CD4-positive, CD25-positive, alpha-beta regulatory T cell (primary cell): ENCODE data around the gene PLXDC2. TPM values are rescaled to one million over a fixed set of nuclear protein-coding genes. Genes with fewer than 3 reads are reported as not detected.
"Not testable (repeated sequence)": the region's sequence is repeated elsewhere in the genome, so short reads cannot be mapped to it uniquely, and the experiment has no call there.

ENCODE experiments used
- ATAC-seq, 2 donors: fragments of 150-1000 bp; cut with Tn5 transposase; one replicate each; pipeline ENCODE4 v1.10.0; 2021; ENCODE audit warnings: low read depth in 2 of 2, moderate number of reproducible peaks in 2 of 2, moderate library complexity in 1 of 2
- DNase-seq, 3 donors: peaks; one replicate each; pipeline versions ENCODE4 v3.0.0 to v3.0.0-alpha.2; 2012 to 2022; ENCODE audit warnings: mixed read lengths in 1 of 3
- H3K27ac ChIP-seq: one replicate; pipeline ENCODE4 v1.7.0; 2013; ENCODE audit warnings: mild to moderate bottlenecking, low read length; ENCODE audit not compliant: insufficient read depth, poor library complexity, severe bottlenecking
- H3K27me3 ChIP-seq: one replicate; pipeline ENCODE4 v1.7.0; 2013; ENCODE audit warnings: low read length; ENCODE audit not compliant: control insufficient read depth, insufficient read depth
- H3K36me3 ChIP-seq: one replicate; pipeline ENCODE4 v1.7.0; 2013; ENCODE audit warnings: mild to moderate bottlenecking, low read length, moderate library complexity; ENCODE audit not compliant: control insufficient read depth, insufficient read depth
- H3K4me1 ChIP-seq: 2 replicates; pipeline ENCODE4 v1.7.0; 2013; ENCODE audit warnings: mild to moderate bottlenecking, low read length; ENCODE audit not compliant: insufficient read depth, control insufficient read depth, poor library complexity, severe bottlenecking
- H3K4me3 ChIP-seq: one replicate; pipeline ENCODE4 v1.7.0; 2013; ENCODE audit warnings: low read depth, mild to moderate bottlenecking, low read length, moderate library complexity
- H3K9me3 ChIP-seq, 2 experiments: 1 replicate in 1 of 2; 2 replicates in 1 of 2; pipeline ENCODE4 v1.7.0; 2013; ENCODE audit warnings: low read length in 2 of 2, mild to moderate bottlenecking in 1 of 2, moderate library complexity in 1 of 2; ENCODE audit not compliant: control insufficient read depth in 2 of 2
- H3K27ac Mint-ChIP-seq, 3 donors: one replicate each; pipeline ENCODE4 v1.8.0; 2020 to 2022; ENCODE audit warnings: mild to moderate bottlenecking in 3 of 3, mixed read lengths in 3 of 3, moderate library complexity in 2 of 3
- H3K27me3 Mint-ChIP-seq: one replicate; pipeline ENCODE4 v1.8.0; 2022; ENCODE audit warnings: mild to moderate bottlenecking, mixed read lengths
- H3K36me3 Mint-ChIP-seq: one replicate; pipeline ENCODE4 v1.8.0; 2020; ENCODE audit warnings: mixed read lengths
- H3K4me1 Mint-ChIP-seq, 4 donors: one replicate each; pipeline ENCODE4 v1.8.0; 2020 to 2022; ENCODE audit warnings: mixed read lengths in 4 of 4, mild to moderate bottlenecking in 1 of 4
- H3K4me3 Mint-ChIP-seq, 4 donors: one replicate each; pipeline ENCODE4 v1.8.0; 2020 to 2022; ENCODE audit warnings: mild to moderate bottlenecking in 4 of 4, mixed read lengths in 4 of 4, moderate library complexity in 3 of 4
- H3K9me3 Mint-ChIP-seq, 7 donors: one replicate each; pipeline ENCODE4 v1.8.0; 2020 to 2022; ENCODE audit warnings: mixed read lengths in 7 of 7, mild to moderate bottlenecking in 3 of 7, moderate library complexity in 2 of 7
- polyA plus RNA-seq, 4 donors: library from polyadenylated mRNA; unstranded; fragments of 300-500 nt; fragmentation: Illumina TruSeq; gene quantifications; one replicate each; pipeline ENCODE4 v1.2.3, GENCODE V29; 2021
- total RNA-seq: library from RNA; stranded (reverse); gene quantifications from one replicate; pipeline ENCODE4 v1.2.3, GENCODE V29; 2022

The PLXDC2 gene
- total and polyA plus RNA-seq, 5 donors from 2014 or later: 0.03 to 1.8 (median 0.10) TPM; not detected in 2

DNA sequence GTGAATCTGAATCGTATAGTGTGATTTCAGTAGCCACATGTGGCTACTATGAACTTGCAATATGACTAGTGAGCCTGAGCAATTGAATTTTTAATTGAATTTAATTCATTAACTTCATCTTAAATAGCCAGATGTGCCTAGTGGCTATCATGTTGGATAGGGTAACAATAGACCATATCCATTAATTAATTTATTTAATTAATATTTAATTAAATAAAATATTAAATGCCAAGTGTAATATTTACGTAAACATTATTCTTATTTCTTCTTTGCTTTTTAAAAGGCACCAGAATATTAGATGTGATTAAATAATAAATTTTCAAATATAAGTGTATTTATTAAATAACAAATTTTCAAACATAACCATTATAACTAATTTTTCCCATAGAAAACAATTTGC is 354.4 kb downstream of the PLXDC2 start:
- Mint-ChIP-seq H3K36me3 (no peaks in the 10 kb centered on the region), H3K27ac (no peak overlapping the region), H3K4me1 (no peaks in the 10 kb centered on the region), H3K27me3 (no peaks in the 10 kb centered on the region), H3K9me3 (peaks cover 0 to 7% (median 0%) of the 10 kb centered on the region in 7 donors), H3K4me3 (no peak overlapping the region)
- H3K4me3 ChIP-seq: no peak overlapping the region
- no peaks in the 10 kb centered on the region for H3K36me3 ChIP-seq
- DNase-seq (no peak), ATAC-seq (no peak)
- no peak overlapping the region for H3K27ac ChIP-seq
- H3K4me1 ChIP-seq: no peaks in the 10 kb centered on the region
- H3K9me3 ChIP-seq: peaks cover 0 to 2% of the 10 kb centered on the region in 2 experiments
- no peaks in the 10 kb centered on the region for H3K27me3 ChIP-seq

DNA sequence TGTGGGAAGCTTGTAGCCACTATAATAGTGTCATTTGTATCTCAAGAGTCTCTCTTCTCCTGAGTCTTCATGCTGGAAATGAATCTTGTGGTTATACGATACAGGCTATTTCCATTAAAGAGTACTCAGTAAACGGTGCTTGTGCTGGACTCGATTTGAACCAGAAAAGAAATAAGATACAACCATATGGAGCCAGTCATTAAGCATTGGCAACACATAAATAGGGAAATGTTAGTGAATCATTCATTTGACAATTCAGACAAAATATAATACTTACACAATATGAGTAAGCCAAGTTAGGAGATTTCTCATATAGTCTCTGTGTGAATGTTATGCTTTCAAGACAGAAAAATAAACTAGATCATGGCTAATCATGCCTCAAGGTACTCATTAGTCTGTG is 356.8 kb downstream of the PLXDC2 start:
- Mint-ChIP-seq H3K27ac (no peak overlapping the region), H3K4me3 (no peak overlapping the region), H3K27me3 (no peaks in the 10 kb centered on the region), H3K9me3 (peaks cover 0 to 7% (median 0%) of the 10 kb centered on the region in 7 donors), H3K36me3 (no peaks in the 10 kb centered on the region), H3K4me1 (no peaks in the 10 kb centered on the region)
- H3K9me3 ChIP-seq: peaks cover 0 to 2% of the 10 kb centered on the region in 2 experiments
- no peak overlapping the region for H3K4me3 ChIP-seq
- no peaks in the 10 kb centered on the region for H3K36me3 ChIP-seq
- no peaks in the 10 kb centered on the region for H3K4me1 ChIP-seq
- ATAC-seq: no peak
- no peak for DNase-seq
- H3K27me3 ChIP-seq: no peaks in the 10 kb centered on the region
- H3K27ac ChIP-seq: no peak overlapping the region

GRCh38 chr10:20175719-20176118 is 359.5 kb downstream of the PLXDC2 start:
- Mint-ChIP-seq H3K27ac (no peak overlapping the region), H3K27me3 (no peaks in the 10 kb centered on the region), H3K4me3 (no peak overlapping the region), H3K9me3 (peaks cover 0 to 2% (median under 1%) of the 10 kb centered on the region in 7 donors), H3K4me1 (no peaks in the 10 kb centered on the region), H3K36me3 (no peaks in the 10 kb centered on the region)
- Histone ChIP-seq H3K4me3 (no peak overlapping the region), H3K36me3 (no peaks in the 10 kb centered on the region), H3K27me3 (no peaks in the 10 kb centered on the region), H3K27ac (no peak overlapping the region), H3K9me3 (no peaks in the 10 kb centered on the region), H3K4me1 (no peaks in the 10 kb centered on the region)
- ATAC-seq: no peak
- no peak for DNase-seq

DNA sequence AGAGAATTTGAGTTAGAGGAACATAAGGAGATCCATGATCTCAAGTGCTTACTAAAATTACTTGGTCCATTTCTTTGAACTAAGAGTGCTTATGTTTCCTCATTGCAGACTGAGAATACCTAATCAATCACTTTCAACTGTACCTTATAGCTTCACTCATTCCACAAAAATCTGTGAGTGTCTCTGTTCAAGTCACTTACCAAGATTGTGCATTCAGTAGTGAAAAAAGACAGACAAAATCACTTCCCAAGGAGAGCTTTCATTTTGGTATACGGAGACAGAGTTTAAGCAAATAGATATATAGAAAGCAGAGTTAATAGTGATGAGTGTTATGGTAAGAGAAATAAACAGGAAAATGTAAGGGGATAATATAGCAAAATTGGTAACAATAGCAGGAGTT is 364.5 kb downstream of the PLXDC2 start:
- Mint-ChIP-seq H3K4me3 (no peak overlapping the region), H3K36me3 (no peaks in the 10 kb centered on the region), H3K27ac (no peak overlapping the region), H3K9me3 (peaks cover 0 to 26% (median 2%) of the 10 kb centered on the region in 7 donors), H3K27me3 (no peaks in the 10 kb centered on the region), H3K4me1 (no peaks in the 10 kb centered on the region)
- no peak overlapping the region for H3K4me3 ChIP-seq
- H3K9me3 ChIP-seq: peaks cover 0 to 3% of the 10 kb centered on the region in 2 experiments
- H3K27me3 ChIP-seq: no peaks in the 10 kb centered on the region
- ATAC-seq (no peak), DNase-seq (no peak)
- H3K27ac ChIP-seq: no peak overlapping the region
- no peaks in the 10 kb centered on the region for H3K4me1 ChIP-seq
- no peaks in the 10 kb centered on the region for H3K36me3 ChIP-seq

DNA sequence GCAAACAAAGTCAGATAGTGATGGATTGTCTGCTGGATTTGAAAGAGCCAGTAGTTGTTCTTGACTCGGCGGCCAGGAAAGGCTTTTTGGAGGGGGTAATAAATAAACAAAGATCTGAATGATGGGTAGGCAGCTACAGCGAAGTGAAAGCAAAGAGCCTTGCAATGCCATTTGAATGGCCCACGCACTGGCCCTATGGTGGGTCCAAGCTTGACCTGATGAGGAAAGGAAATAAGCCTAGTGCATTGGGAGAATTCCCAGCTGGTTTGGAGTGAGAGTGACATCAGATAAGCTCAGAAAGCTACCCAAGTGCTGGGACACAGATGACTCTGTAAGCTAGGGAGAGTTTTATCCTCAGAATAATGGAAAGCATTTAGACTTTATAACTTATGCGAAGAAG is 365.2 kb downstream of the PLXDC2 start:
- Histone ChIP-seq H3K4me1 (no peaks in the 10 kb centered on the region), H3K4me3 (no peak overlapping the region), H3K27ac (no peak overlapping the region), H3K9me3 (peaks cover 0 to 3% of the 10 kb centered on the region in 2 experiments), H3K27me3 (no peaks in the 10 kb centered on the region), H3K36me3 (no peaks in the 10 kb centered on the region)
- H3K9me3 Mint-ChIP-seq: peaks cover 0 to 27% (median 2%) of the 10 kb centered on the region in 7 donors
- no peaks in the 10 kb centered on the region for H3K36me3 Mint-ChIP-seq
- ATAC-seq (no peak), DNase-seq (no peak)
- H3K27ac Mint-ChIP-seq: no peak overlapping the region
- H3K27me3 Mint-ChIP-seq: no peaks in the 10 kb centered on the region
- H3K4me1 Mint-ChIP-seq: no peaks in the 10 kb centered on the region
- H3K4me3 Mint-ChIP-seq: no peak overlapping the region

GRCh38 chr10:20185116-20185515 is 368.9 kb downstream of the PLXDC2 start:
- Histone ChIP-seq H3K27me3 (no peaks in the 10 kb centered on the region), H3K9me3 (peaks cover 0 to 3% of the 10 kb centered on the region in 2 experiments), H3K4me3 (no peak overlapping the region), H3K36me3 (no peaks in the 10 kb centered on the region), H3K4me1 (no peaks in the 10 kb centered on the region), H3K27ac (no peak overlapping the region)
- no peaks in the 10 kb centered on the region for H3K4me1 Mint-ChIP-seq
- ATAC-seq: no peak
- DNase-seq: no peak
- H3K36me3 Mint-ChIP-seq: no peaks in the 10 kb centered on the region
- no peak overlapping the region for H3K27ac Mint-ChIP-seq
- peaks cover 0 to 31% (median 4%) of the 10 kb centered on the region in 7 donors for H3K9me3 Mint-ChIP-seq
- H3K4me3 Mint-ChIP-seq: no peak overlapping the region
- H3K27me3 Mint-ChIP-seq: no peaks in the 10 kb centered on the region

- not testable (repeated sequence) for H3K9me3 ChIP-seq, DNase-seq, H3K9me3 Mint-ChIP-seq, H3K27ac ChIP-seq, H3K4me3 ChIP-seq, H3K4me3 Mint-ChIP-seq, H3K4me1 Mint-ChIP-seq, H3K27me3 ChIP-seq, H3K36me3 Mint-ChIP-seq, H3K27me3 Mint-ChIP-seq, H3K36me3 ChIP-seq, H3K27ac Mint-ChIP-seq, ATAC-seq, H3K4me1 ChIP-seq
Measured at GRCh38 chr10:20191392-20191791, 375.2 kb downstream of the PLXDC2 start.

GRCh38 chr10:20195076-20195475 is 378.8 kb downstream of the PLXDC2 start:
- H3K27me3 Mint-ChIP-seq: no peaks in the 10 kb centered on the region
- H3K4me1 ChIP-seq: no peaks in the 10 kb centered on the region
- no peak overlapping the region for H3K27ac Mint-ChIP-seq

More at GRCh38 chr10:20195076-20195475, 378.8 kb downstream of the PLXDC2 start:
- Histone ChIP-seq H3K9me3 (no peaks in the 10 kb centered on the region), H3K4me3 (no peak overlapping the region), H3K27me3 (no peaks in the 10 kb centered on the region), H3K27ac (no peak overlapping the region), H3K36me3 (no peaks in the 10 kb centered on the region)
- Mint-ChIP-seq H3K4me1 (no peaks in the 10 kb centered on the region), H3K9me3 (peaks cover 0 to 5% (median 0%) of the 10 kb centered on the region in 7 donors), H3K4me3 (no peak overlapping the region), H3K36me3 (no peaks in the 10 kb centered on the region)
- DNase-seq: no peak
- no peak for ATAC-seq
